ENCODE data around the gene OTUD4.

The OTUD4 gene

GRCh38 chr4:145213245-145213644 is 32.9 kb upstream of the OTUD4 start:
- no peak overlapping the region for H3K4me3 ChIP-seq (ENCODE audit: low read length)
- no peak for DNase-seq (ENCODE audit: low read depth)
- TF ChIP-seq, protein P1, sequence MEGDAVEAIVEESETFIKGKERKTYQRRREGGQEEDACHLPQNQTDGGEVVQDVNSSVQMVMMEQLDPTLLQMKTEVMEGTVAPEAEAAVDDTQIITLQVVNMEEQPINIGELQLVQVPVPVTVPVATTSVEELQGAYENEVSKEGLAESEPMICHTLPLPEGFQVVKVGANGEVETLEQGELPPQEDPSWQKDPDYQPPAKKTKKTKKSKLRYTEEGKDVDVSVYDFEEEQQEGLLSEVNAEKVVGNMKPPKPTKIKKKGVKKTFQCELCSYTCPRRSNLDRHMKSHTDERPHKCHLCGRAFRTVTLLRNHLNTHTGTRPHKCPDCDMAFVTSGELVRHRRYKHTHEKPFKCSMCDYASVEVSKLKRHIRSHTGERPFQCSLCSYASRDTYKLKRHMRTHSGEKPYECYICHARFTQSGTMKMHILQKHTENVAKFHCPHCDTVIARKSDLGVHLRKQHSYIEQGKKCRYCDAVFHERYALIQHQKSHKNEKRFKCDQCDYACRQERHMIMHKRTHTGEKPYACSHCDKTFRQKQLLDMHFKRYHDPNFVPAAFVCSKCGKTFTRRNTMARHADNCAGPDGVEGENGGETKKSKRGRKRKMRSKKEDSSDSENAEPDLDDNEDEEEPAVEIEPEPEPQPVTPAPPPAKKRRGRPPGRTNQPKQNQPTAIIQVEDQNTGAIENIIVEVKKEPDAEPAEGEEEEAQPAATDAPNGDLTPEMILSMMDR (conservative IDR thresholded peaks at IDR 0.05; ENCODE audit: low read length) = no peak

DNA sequence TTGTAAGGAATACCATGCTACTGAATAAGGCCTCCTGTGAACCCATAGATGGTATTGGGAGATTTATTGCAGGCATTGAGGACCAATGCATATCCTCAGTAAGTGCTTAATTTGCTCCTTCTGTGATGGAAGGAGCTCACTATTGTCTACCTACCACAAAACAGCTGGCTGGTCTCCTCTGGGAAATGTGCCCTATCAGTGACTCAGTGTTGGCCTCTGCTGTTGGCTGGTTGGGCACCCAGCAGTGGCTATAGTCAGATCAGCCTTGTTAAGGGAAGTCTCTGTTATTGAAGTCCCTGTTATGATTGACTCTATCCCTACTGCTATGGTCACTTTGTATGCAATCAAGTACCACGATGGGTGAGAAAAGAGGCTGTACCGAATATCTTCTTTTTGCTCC is 27.5 kb upstream of the OTUD4 start:
- DNase-seq (ENCODE audit: low read depth) = no peak
- no peak overlapping the region for H3K4me3 ChIP-seq (ENCODE audit: low read length)
- TF ChIP-seq, protein P1 (conservative IDR thresholded peaks at IDR 0.05; ENCODE audit: low read length) = no peak

DNA sequence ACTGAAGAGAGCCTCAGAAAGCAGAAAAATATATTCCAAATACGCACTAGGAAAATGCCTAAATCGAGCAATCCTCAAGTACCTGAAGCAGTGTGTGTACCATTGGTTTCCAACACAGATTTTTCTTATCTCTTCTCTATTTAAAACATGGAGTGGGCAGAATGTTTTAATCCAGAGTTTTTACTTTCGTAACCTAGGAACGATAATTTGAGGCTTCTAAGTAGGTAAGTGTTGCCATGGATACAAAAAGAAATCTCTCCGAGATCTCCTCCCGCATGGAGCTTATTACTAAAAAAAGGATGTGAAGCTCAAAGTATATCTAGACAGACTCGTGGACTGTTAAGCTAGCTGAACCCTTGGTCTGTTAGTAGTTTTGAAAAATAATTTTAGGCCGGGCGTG is 23.0 kb upstream of the OTUD4 start:
- TF ChIP-seq, protein P1 (conservative IDR thresholded peaks at IDR 0.05; ENCODE audit: low read length) = no peak
- no peak overlapping the region for H3K4me3 ChIP-seq (ENCODE audit: low read length)
- no peak for DNase-seq (ENCODE audit: low read depth)

GRCh38 chr4:145200366-145200765 is 20.0 kb upstream of the OTUD4 start:
- no peak overlapping the region for H3K4me3 ChIP-seq (ENCODE audit: low read length)
- no peak for DNase-seq (ENCODE audit: low read depth)
- TF ChIP-seq, protein P1 (conservative IDR thresholded peaks at IDR 0.05; ENCODE audit: low read length) = no peak

DNA sequence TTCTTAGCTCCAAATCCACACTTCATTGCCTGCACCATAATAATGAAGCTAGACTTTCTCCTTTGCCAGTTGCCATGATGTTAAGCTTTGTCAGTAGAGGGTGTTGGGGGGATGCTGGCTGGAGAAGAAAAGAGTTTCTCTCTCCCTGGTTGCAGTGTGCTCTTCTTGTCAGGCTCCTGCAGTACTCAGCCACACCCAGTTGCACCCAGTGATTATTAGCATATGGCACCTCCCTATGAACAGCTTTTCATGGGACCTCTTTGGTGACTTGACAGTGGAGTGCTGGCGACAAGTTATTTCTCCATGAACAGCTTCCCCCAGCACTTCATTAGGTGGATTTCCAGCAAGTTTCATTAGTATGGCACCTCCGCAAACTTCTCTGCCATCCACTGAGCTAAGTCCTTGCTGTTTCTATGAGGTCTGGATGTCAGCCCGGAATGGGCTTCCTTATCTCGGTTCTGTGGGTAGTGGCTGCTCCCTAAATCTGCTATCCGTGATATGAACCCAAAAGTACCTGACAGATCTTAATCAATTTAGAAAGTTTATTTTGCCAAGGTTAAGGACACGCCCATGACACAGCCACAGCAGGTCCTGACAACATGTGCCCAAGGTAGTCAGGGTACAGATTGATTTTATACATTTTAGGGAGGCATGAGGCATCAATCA is 18.8 kb upstream of the OTUD4 start:
- TF ChIP-seq, protein P1 (conservative IDR thresholded peaks at IDR 0.05; ENCODE audit: low read length) = no peak
- DNase-seq (ENCODE audit: low read depth) = no peak
- H3K4me3 ChIP-seq (ENCODE audit: low read length) = no peak overlapping the region

- TF ChIP-seq, protein P1 (conservative IDR thresholded peaks at IDR 0.05; ENCODE audit: low read length) = no peak
- H3K4me3 ChIP-seq (ENCODE audit: low read length) = no peak overlapping the region
- no peak for DNase-seq (ENCODE audit: low read depth)
Observed at GRCh38 chr4:145196747-145197146, 16.4 kb upstream of the OTUD4 start.

DNA sequence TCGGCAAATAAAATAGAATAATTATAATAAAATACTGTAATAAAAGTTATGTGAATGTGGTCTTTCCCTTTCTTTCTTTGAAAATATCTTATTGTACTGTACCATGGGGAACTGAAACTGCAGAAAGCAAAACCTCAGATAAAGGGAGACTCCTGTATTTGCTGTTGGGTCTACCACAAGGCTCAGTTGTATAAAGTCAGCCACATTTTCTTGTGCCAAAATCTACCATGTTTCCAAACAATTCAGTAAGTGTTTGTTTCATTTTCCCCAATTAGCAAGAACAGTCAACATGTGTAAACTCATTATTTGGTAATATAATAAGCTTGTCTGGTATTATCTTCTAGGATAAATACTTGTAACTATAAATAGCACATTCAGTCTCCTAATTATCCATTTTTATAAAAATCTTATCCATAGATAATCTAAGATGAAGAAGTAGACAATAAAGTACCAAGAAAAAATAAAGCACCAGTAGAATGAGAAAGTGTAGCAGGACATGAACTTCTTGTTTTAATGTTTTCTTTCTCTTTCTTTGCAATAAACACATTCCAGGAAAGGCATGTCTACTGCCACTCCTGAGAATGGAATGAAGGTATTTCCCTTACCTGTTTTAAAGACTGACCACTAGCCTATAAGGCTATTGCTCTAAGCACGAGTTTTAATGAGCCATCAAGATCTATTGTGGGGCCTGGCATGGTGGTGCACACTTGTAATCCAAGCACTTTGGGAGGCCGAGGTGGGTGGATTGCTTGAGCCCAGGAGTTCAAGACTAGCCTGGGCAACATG is 15.0 kb upstream of the OTUD4 start:
- DNase-seq (ENCODE audit: low read depth) = no peak
- no peak overlapping the region for H3K4me3 ChIP-seq (ENCODE audit: low read length)
- TF ChIP-seq, protein P1 (conservative IDR thresholded peaks at IDR 0.05; ENCODE audit: low read length) = no peak

Data from AG10803 (cell line).